AG04450 (cell line): ENCODE measurements around the gene INHBC. TPM values are rescaled to one million over a fixed set of nuclear protein-coding genes. Genes with fewer than 3 reads are reported as not detected.

ENCODE experiments used
- CTCF ChIA-PET: fragments of 300-600, 350-600 bp; formaldehyde crosslinking; extraction: SDS; loops from one replicate; lab custom pipeline; 2022; ENCODE audit warnings: antibody characterized with exemption, inconsistent platforms; lab: Charles Lee
- POLR2A ChIA-PET: fragments of 350-600 bp; formaldehyde crosslinking; extraction: SDS; loops from one replicate; lab custom pipeline; 2021; ENCODE audit warnings: antibody characterized with exemption, inconsistent platforms; lab: Yijun Ruan, JAX
- DNase-seq: peaks from one replicate; pipeline ENCODE4 v3.0.0-alpha.2; 2011; ENCODE audit warnings: low read depth, low spot score
- H3K27ac ChIP-seq: one replicate; pipeline ENCODE4 v1.5.1; 2012; ENCODE audit warnings: low read depth, low read length, control low read depth
- H3K27me3 ChIP-seq: one replicate; pipeline ENCODE4 v1.6.0; 2012; ENCODE audit warnings: low read length; ENCODE audit not compliant: control insufficient read depth, insufficient read depth
- H3K4me3 ChIP-seq: 2 replicates; pipeline ENCODE4 v1.5.1; 2011; ENCODE audit warnings: mild to moderate bottlenecking, low read depth, low read length, control low read depth
- H3K9me3 ChIP-seq: 2 replicates; pipeline ENCODE4 v1.5.1; 2012; ENCODE audit warnings: low read length; ENCODE audit not compliant: control insufficient read depth, insufficient read depth
- polyA plus RNA-seq: library from polyadenylated mRNA; depleted of rRNA; stranded (reverse); fragments of >200 nt; gene quantifications from 2 replicates; pipeline ENCODE4 v1.2.3, GENCODE V29; 2011
- TF ChIP-seq, protein P1 (sequence below): IDR thresholded peaks from 2 replicates; pipeline ENCODE4 v1.5.1; 2011; ENCODE audit warnings: low read depth, low read length, control low read depth, inconsistent platforms

The INHBC gene
- polyA plus RNA-seq, 1 experiment: not detected

DNA sequence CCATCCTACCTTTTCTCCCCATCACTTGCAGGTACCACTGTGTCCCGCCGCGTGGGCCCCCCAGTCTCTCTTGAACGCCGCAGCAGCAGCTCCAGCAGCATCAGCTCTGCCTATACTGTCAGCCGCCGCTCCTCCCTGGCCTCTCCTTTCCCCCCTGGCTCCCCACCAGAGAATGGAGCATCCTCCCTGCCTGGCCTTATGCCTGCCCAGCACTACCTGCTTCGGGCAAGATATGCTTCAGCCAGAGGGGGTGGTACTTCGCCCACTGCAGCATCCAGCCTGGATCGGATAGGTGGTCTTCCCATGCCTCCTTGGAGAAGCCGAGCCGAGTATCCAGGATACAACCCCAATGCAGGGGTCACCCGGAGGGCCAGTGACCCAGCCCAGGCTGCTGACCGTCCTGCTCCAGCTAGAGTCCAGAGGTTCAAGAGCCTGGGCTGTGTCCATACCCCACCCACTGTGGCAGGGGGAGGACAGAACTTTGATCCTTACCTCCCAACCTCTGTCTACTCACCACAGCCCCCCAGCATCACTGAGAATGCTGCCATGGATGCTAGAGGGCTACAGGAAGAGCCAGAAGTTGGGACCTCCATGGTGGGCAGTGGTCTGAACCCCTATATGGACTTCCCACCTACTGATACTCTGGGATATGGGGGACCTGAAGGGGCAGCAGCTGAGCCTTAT lies 35.8 kb downstream of the INHBC start:
- ChIA-PET CTCF (interaction anchor here (1.0 to 3.2 kb wide), 2 partner anchors 11 to 17 kb away, joined by 4 to 14 read pairs (median 5); partner anchors contain the start of gene GLI1), POLR2A (no interaction called here)
- no peaks in the 10 kb centered on the region for H3K9me3 ChIP-seq
- no peak overlapping the region for H3K27ac ChIP-seq
- no peak overlapping the region for H3K4me3 ChIP-seq
- TF ChIP-seq, protein P1, sequence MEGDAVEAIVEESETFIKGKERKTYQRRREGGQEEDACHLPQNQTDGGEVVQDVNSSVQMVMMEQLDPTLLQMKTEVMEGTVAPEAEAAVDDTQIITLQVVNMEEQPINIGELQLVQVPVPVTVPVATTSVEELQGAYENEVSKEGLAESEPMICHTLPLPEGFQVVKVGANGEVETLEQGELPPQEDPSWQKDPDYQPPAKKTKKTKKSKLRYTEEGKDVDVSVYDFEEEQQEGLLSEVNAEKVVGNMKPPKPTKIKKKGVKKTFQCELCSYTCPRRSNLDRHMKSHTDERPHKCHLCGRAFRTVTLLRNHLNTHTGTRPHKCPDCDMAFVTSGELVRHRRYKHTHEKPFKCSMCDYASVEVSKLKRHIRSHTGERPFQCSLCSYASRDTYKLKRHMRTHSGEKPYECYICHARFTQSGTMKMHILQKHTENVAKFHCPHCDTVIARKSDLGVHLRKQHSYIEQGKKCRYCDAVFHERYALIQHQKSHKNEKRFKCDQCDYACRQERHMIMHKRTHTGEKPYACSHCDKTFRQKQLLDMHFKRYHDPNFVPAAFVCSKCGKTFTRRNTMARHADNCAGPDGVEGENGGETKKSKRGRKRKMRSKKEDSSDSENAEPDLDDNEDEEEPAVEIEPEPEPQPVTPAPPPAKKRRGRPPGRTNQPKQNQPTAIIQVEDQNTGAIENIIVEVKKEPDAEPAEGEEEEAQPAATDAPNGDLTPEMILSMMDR: no peak
- no peak for DNase-seq
- H3K27me3 ChIP-seq: peaks cover 27% of the 10 kb centered on the region

DNA sequence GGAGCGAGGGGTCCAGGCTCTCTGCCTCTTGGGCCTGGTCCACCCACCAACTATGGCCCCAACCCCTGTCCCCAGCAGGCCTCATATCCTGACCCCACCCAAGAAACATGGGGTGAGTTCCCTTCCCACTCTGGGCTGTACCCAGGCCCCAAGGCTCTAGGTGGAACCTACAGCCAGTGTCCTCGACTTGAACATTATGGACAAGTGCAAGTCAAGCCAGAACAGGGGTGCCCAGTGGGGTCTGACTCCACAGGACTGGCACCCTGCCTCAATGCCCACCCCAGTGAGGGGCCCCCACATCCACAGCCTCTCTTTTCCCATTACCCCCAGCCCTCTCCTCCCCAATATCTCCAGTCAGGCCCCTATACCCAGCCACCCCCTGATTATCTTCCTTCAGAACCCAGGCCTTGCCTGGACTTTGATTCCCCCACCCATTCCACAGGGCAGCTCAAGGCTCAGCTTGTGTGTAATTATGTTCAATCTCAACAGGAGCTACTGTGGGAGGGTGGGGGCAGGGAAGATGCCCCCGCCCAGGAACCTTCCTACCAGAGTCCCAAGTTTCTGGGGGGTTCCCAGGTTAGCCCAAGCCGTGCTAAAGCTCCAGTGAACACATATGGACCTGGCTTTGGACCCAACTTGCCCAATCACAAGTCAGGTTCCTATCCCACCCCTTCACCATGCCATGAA lies 36.5 kb downstream of the INHBC start:
- no peak overlapping the region for H3K27ac ChIP-seq
- CTCF ChIA-PET: interaction anchor here (1.6 to 1.9 kb wide), 2 partner anchors 8 to 12 kb away, joined by 5 to 7 read pairs; partner anchors contain the start of gene GLI1
- no peak overlapping the region for H3K4me3 ChIP-seq
- H3K27me3 ChIP-seq: peaks cover 33% of the 10 kb centered on the region
- DNase-seq: no peak
- H3K9me3 ChIP-seq: no peaks in the 10 kb centered on the region; the same call in 1 of the 2 replicates
- POLR2A ChIA-PET: no interaction called here
- TF ChIP-seq, protein P1: no peak

DNA sequence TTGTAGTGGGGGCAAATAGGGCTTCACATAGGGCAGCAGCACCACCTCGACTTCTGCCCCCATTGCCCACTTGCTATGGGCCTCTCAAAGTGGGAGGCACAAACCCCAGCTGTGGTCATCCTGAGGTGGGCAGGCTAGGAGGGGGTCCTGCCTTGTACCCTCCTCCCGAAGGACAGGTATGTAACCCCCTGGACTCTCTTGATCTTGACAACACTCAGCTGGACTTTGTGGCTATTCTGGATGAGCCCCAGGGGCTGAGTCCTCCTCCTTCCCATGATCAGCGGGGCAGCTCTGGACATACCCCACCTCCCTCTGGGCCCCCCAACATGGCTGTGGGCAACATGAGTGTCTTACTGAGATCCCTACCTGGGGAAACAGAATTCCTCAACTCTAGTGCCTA lies 37.1 kb downstream of the INHBC start:
- peaks cover 39% of the 10 kb centered on the region for H3K27me3 ChIP-seq
- H3K4me3 ChIP-seq: no peak overlapping the region
- TF ChIP-seq, protein P1: no peak
- no peak for DNase-seq
- POLR2A ChIA-PET: no interaction called here
- no peak overlapping the region for H3K27ac ChIP-seq
- no peaks in the 10 kb centered on the region; the same call in 1 of the 2 replicates for H3K9me3 ChIP-seq
- CTCF ChIA-PET: interaction anchor here (1.6 to 1.9 kb wide), 2 partner anchors 8 to 13 kb away, joined by 5 to 7 read pairs; partner anchors contain the start of gene GLI1

DNA sequence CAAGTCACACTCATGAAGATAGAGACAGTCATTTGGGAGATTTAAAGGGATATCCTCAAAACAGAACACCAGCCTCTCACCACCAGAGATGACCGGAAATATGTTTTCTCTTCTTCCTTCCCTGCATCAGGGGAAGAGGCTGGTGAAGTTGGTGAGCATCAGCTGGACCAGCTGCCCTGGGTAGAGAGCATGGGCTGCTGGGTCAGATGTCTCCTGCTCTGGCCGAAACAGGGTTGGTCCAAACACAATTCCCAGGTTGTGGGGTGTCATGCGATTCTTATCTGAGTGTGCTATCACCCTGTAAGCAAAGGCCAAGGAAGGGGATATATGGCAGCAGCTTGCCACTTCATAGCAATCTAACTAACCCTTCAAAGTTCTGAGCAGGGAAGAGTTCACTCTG lies 37.8 kb downstream of the INHBC start:
- Histone ChIP-seq H3K27ac (no peak overlapping the region), H3K9me3 (no peaks in the 10 kb centered on the region; the same call in 1 of the 2 replicates), H3K4me3 (no peak overlapping the region), H3K27me3 (peaks cover 42% of the 10 kb centered on the region)
- CTCF ChIA-PET: interaction anchor here (1.6 to 1.9 kb wide), 2 partner anchors 9 to 13 kb away, joined by 5 to 7 read pairs; partner anchors contain the start of gene GLI1
- POLR2A ChIA-PET: interaction anchor here (0.6 kb wide), 1 partner anchor 208 kb away, joined by 3 read pairs; no protein-coding TSS in a partner anchor
- no peak for DNase-seq
- TF ChIP-seq, protein P1: no peak

DNA sequence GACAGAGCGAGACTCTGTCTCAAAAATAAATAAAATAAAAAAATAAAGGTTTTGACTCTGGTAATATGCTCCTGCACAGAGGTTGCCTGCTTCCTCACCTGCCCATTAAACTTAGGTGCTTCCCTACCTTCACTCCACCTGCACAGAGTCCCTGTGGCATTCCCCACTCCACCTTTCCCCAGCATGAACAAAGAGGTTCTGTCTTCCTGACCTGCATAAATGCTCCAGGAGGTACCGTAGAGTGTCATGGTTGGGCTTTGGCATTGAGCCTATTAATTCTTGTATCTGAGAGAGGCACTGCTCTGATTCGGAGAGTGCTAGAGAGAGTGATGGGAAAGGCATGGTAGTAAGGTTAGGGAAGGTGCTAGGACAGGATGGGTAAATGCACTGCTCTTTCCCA lies 38.8 kb downstream of the INHBC start:
- ChIA-PET POLR2A (no interaction called here), CTCF (interaction anchor here (2.7 kb wide), 1 partner anchor 14 kb away, joined by 14 read pairs; the partner anchor contains the start of gene GLI1)
- DNase-seq: no peak
- no peak overlapping the region for H3K27ac ChIP-seq
- TF ChIP-seq, protein P1: no peak
- no peak overlapping the region for H3K4me3 ChIP-seq
- peaks cover 42% of the 10 kb centered on the region for H3K27me3 ChIP-seq
- H3K9me3 ChIP-seq: no peaks in the 10 kb centered on the region; the same call in 1 of the 2 replicates
